GM12892 (cell line): Measurements from ENCODE around the gene AKAP17A.

Source experiments
- POLR2A ChIP-seq: IDR thresholded peaks from 2 replicates; pipeline ENCODE4 v1.6.1; 2011; ENCODE audit warnings: low read depth, low read length, control low read depth
- POLR2AphosphoS5 ChIP-seq: IDR thresholded peaks from 2 replicates; pipeline ENCODE4 v1.6.1; 2011; ENCODE audit warnings: low read depth, low read length, control low read depth
- TAF1 ChIP-seq: IDR thresholded peaks from 2 replicates; pipeline ENCODE4 v1.6.1; 2011; ENCODE audit warnings: low read depth, mild to moderate bottlenecking, control low read depth, low read length, borderline replicate concordance

- TF ChIP-seq POLR2A (no peak), TAF1 (no peak), POLR2AphosphoS5 (no peak)
These were observed 48.2 kb upstream of the AKAP17A start for GRCh38 chrX:1542994-1543725.
